Lower leg skin (tissue), 4 donors: Measurements from ENCODE around the gene EME2. TPM values are rescaled to one million over a fixed set of nuclear protein-coding genes. Genes with fewer than 3 reads are reported as not detected.
"Not testable (repeated sequence)": the region's sequence is repeated elsewhere in the genome, so short reads cannot be mapped to it uniquely, and the experiment has no call there.

Experiments
- DNase-seq, 2 donors: peaks; one replicate each; pipeline ENCODE4 v3.0.0-alpha.2; 2019; ENCODE audit warnings: low spot score in 2 of 2
- H3K4me3 ChIP-seq: fragments of 200-600 bp; sonication (generic); 2 replicates; pipeline ENCODE4 v1.5.1; 2017; ENCODE audit warnings: mild to moderate bottlenecking, low read depth; ENCODE audit not compliant: poor library complexity, severe bottlenecking
- POLR2A ChIP-seq, 2 donors: fragments of 450-650 bp; IDR thresholded peaks; one replicate each; pipeline ENCODE4 v1.6.1; 2016 to 2017; ENCODE audit warnings: antibody characterized with exemption in 2 of 2, mild to moderate bottlenecking in 1 of 2, moderate library complexity in 1 of 2
- WGBS, 2 donors: methylation state at CpG; one replicate each; pipeline ENCODE4 v1.1.5; 2018; 5-methylcytosine and 5-hydroxymethylcytosine counted together
- intact Hi-C: fragments of 100-400 bp; cut with DNase I; formaldehyde crosslinking; loops from one replicate; pipeline ENCODE4 v1.15.0; 2023; ENCODE audit warnings: low total_unique reads
- total RNA-seq, 4 donors: library from RNA; depleted of rRNA; stranded (reverse); fragments of >200 nt; gene quantifications; one replicate each; pipeline ENCODE4 v1.1.0, GENCODE V29; 2016
- TF ChIP-seq, protein P1 (sequence below), 3 donors: fragments of 450-650 bp; IDR thresholded peaks; one replicate each; pipeline ENCODE4 v1.5.1; 2016; ENCODE audit warnings: antibody characterized with exemption in 3 of 3, mild to moderate bottlenecking in 3 of 3, moderate library complexity in 2 of 3

EME2 gene
- total RNA-seq, 4 donors from 2014 or later, result 7.6 to 22.3 (median 13.0) TPM

DNA sequence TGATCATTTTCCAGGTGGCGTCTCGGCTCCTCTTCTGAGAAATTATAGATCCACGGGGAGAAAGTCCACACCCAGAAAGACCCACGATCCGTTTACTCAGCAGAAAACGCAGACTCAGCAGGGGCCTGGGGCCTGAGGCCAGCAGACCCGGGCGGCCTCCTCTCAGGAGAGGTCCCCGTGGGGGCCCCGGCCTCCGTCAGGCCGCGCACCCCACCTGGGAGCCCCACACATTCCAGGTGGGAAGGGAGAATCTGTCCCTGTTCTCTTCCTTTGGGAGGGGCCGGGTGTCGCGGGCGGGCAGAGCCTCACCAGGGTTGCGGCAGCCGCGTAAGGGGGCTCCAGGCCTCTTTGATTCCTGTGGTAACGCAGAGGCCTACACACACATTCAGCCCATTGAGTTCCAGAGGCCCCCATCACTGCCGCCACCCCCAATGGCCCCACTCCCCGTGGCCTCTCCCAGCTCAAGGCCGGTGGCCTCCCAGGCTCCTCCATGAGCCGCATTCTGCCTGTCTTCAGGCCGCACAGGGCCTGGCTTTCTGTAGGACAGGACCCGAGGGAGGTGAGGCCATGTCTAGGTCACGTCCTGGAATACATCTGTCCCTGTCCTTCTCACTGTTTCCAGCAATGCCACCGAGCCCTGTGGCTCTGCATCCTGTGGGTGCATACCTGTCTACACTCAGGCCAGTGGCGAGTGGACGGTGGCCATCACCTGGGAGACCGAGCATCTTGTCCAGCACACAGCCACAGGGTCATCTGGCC, 22.5 kb downstream of the EME2 start:
- no peak for DNase-seq
- intact Hi-C loops, result no loop called here
- no peak overlapping the region for H3K4me3 ChIP-seq
- TF ChIP-seq POLR2A (IDR thresholded peaks at IDR 0.05), result no peak
- TF ChIP-seq, protein P1, sequence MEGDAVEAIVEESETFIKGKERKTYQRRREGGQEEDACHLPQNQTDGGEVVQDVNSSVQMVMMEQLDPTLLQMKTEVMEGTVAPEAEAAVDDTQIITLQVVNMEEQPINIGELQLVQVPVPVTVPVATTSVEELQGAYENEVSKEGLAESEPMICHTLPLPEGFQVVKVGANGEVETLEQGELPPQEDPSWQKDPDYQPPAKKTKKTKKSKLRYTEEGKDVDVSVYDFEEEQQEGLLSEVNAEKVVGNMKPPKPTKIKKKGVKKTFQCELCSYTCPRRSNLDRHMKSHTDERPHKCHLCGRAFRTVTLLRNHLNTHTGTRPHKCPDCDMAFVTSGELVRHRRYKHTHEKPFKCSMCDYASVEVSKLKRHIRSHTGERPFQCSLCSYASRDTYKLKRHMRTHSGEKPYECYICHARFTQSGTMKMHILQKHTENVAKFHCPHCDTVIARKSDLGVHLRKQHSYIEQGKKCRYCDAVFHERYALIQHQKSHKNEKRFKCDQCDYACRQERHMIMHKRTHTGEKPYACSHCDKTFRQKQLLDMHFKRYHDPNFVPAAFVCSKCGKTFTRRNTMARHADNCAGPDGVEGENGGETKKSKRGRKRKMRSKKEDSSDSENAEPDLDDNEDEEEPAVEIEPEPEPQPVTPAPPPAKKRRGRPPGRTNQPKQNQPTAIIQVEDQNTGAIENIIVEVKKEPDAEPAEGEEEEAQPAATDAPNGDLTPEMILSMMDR (IDR thresholded peaks at IDR 0.05), result no peak
- WGBS, 2 donors, result 83 to 86% methylated on average over 29 to 32 of the region's 32 CpGs

DNA sequence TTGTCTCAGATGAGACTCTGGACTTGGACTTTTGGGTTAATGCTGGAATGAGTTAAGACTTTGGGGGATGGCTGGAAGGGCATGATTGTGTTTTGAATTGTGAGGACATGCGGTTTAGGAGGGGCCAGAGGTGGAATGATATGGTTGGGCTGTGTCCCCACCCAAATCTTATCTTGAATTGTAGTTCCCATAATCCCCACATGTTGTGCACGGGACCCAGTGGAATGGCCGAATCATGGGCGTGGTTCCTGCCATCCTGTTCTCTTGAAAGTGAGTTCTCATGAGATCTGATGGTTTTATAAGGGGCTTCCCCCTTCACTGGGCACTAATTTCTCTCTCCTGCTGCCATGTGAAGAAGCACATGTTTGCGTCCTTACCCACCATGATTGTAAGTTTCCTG, 26.7 kb downstream of the EME2 start:
- WGBS, 2 donors, result 54 to 77% methylated on average over 5 of the region's 5 CpGs
- DNase-seq, intact Hi-C loops, H3K4me3 ChIP-seq: not testable (repeated sequence)

DNA sequence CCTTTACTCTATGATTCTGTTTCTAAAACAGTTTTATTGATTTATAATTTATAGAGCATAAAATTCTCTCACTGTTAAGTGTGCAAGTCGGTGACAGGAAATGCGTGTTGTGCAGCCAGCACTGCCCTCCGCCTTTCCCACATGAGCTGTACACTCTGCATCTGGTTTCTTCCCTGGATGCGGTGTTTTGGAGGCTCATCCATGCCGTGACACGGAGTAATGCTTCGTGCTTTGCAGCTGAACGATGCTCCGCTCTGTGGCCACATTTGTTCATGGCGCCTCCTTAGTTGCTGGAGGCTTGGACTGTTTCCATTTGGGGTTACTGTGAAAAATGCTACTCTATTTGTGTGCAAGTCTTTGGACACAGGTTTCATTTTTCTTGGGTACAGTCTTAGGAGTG, 28.1 kb downstream of the EME2 start:
- TF ChIP-seq POLR2A (IDR thresholded peaks at IDR 0.05), result no peak
- TF ChIP-seq, protein P1 (IDR thresholded peaks at IDR 0.05), result no peak
- DNase-seq, result no peak
- 65 to 71% methylated on average over 10 of the region's 10 CpGs for WGBS, 2 donors
- no peak overlapping the region for H3K4me3 ChIP-seq
- intact Hi-C loops, result no loop called here

DNA sequence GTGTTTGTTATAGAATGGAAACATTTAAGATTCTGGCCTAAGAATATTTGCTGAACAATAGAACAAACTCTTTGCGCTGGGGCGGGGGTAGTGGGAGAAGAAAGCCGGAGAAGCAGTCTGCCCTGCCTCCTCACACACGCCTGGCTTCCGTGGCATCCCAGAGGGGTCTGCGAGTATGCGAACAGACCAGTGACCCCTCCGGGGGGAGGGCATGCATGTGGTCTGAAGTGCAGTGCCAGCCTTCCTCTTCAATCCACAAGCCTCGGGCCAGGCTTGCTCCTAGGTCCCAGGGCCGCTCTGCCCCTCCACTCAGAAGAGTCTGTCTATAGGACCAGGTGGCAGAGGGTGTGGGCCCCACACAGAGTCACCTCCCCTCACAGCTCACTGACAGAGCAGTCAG, 35.0 kb downstream of the EME2 start:
- WGBS, 2 donors, result 84 to 88% methylated on average over 10 of the region's 10 CpGs

DNA sequence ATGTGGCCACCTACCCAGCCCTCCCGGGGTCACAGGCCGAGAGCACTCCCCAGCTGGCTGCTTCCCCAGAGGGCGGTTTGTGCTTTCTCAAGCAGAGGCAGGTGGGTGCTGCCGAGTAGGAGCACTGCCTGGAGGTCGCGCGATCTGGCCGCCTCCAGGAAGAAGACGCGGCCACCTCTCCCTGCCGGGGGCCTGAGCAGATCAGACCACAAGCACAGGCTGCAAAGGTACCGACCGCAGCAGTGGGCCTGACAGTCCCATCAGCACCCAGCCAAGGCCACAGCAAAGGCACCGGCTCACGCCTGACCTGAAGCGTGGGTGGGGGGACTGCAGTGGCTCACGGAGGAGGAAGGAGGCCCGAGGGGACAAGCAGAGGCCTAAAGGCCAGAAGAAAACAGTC, 36.1 kb downstream of the EME2 start:
- intact Hi-C loops, result no loop called here
- DNase-seq, result no peak
- TF ChIP-seq POLR2A (IDR thresholded peaks at IDR 0.05), result no peak
- TF ChIP-seq, protein P1 (IDR thresholded peaks at IDR 0.05), result no peak
- 81% methylated on average over 18 of the region's 18 CpGs for WGBS, 2 donors
- no peak overlapping the region for H3K4me3 ChIP-seq

More for the DNA sequence above, 35.0 kb downstream of the EME2 start:
- no peak overlapping the region for H3K4me3 ChIP-seq
- intact Hi-C loops, result no loop called here
- no peak for TF ChIP-seq POLR2A (IDR thresholded peaks at IDR 0.05)
- TF ChIP-seq, protein P1 (IDR thresholded peaks at IDR 0.05), result no peak
- DNase-seq, result no peak

DNA sequence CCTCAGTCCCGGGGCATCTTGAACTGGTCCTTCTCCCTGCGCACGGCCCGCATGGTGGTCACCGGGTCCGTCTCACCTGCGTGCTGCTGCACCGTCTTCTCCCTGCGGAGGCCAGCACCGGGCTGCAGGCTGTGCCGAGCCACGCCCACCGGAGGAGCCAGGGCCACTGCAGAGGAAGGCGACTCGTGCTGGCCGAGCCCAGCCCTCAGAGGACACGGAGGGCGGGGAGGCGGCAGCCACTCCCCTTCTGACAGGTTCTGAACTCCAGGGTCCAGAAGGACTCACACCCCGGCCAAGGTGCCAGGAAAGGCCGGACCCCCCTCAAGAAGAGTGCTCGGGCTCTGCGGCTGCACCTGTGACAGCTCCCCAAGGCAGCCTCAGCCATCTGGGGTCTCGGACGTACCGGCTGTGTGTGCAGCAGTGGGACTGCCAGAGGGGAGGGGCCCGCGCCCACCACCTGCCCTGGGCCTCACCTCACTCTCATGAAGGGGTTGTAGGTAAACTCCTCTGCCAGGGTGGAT, 36.7 kb downstream of the EME2 start:
- intact Hi-C loops, result no loop called here
- no peak for TF ChIP-seq POLR2A (IDR thresholded peaks at IDR 0.05)
- TF ChIP-seq, protein P1 (IDR thresholded peaks at IDR 0.05), result no peak
- DNase-seq, result no peak
- H3K4me3 ChIP-seq, result no peak overlapping the region
- 76 to 81% methylated on average over 19 to 21 of the region's 28 CpGs for WGBS, 2 donors
